Measurements from ENCODE around the gene ARHGEF28.

Gene ARHGEF28

DNA sequence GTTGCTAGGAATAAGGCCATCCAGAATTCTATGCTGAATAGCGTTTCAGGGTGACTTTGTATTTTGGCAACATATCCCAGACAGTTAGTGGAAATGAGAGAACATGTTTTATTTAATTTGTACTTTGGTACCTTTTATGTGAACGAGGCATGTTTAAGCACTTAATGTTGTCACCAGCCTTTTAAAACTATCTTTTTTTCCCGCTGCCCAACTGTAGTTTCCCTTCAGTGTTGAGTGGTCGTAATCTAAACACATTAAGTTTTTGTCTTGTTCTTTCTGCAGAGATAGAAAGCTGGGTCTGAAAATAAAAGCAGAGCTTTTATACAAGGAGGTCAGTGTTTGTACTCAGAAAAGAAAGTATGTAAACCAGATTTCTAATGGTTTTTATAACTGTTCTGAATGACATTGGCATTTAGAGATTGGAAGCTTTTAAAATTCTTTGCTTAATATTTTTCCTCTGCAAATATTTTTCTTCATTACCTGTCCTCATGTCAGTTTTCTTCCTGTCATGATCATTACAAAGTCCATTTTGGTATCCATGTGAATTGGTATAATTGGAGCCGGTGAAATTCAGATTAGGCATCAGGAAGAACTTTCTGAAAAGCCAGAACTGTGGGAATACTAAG is 100.7 kb downstream of the ARHGEF28 start:
- Histone ChIP-seq H3K27me3 (no peaks in the 10 kb centered on the region), H3K9me3 (no peaks in the 10 kb centered on the region), H3K36me3 (no peaks in the 10 kb centered on the region; the same call in 1 of the 2 replicates), H3K4me1 (peaks cover 49% of the 10 kb centered on the region), H3K4me3 (ENCODE audit: low read depth, low read length) (no peak overlapping the region)
- TF ChIP-seq, protein P1, sequence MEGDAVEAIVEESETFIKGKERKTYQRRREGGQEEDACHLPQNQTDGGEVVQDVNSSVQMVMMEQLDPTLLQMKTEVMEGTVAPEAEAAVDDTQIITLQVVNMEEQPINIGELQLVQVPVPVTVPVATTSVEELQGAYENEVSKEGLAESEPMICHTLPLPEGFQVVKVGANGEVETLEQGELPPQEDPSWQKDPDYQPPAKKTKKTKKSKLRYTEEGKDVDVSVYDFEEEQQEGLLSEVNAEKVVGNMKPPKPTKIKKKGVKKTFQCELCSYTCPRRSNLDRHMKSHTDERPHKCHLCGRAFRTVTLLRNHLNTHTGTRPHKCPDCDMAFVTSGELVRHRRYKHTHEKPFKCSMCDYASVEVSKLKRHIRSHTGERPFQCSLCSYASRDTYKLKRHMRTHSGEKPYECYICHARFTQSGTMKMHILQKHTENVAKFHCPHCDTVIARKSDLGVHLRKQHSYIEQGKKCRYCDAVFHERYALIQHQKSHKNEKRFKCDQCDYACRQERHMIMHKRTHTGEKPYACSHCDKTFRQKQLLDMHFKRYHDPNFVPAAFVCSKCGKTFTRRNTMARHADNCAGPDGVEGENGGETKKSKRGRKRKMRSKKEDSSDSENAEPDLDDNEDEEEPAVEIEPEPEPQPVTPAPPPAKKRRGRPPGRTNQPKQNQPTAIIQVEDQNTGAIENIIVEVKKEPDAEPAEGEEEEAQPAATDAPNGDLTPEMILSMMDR (IDR thresholded peaks at IDR 0.05; ENCODE audit: low read depth, low read length), result no peak
- no peak for DNase-seq

DNA sequence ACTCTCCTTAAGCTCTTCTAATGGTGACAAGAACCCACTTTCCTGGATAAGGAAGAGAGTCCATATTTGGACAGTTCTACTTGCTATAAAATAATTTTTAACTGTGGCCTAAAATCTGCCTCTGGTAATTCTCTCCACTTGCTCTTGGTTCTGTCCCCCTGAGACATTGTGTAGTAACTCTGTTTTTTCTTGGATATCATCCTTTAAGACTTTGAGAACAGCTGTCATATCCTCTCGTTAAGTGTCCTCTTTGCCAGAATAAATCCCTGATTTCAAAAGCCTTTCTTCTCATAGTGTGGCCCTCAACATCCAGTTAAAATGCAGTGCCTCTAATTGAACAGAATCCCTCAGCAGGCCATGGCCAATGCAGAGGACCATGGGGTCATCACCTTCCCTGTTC is 101.5 kb downstream of the ARHGEF28 start:
- no peaks in the 10 kb centered on the region; the same call in 1 of the 2 replicates for H3K36me3 ChIP-seq
- H3K4me1 ChIP-seq, result peaks cover 51% of the 10 kb centered on the region

DNA sequence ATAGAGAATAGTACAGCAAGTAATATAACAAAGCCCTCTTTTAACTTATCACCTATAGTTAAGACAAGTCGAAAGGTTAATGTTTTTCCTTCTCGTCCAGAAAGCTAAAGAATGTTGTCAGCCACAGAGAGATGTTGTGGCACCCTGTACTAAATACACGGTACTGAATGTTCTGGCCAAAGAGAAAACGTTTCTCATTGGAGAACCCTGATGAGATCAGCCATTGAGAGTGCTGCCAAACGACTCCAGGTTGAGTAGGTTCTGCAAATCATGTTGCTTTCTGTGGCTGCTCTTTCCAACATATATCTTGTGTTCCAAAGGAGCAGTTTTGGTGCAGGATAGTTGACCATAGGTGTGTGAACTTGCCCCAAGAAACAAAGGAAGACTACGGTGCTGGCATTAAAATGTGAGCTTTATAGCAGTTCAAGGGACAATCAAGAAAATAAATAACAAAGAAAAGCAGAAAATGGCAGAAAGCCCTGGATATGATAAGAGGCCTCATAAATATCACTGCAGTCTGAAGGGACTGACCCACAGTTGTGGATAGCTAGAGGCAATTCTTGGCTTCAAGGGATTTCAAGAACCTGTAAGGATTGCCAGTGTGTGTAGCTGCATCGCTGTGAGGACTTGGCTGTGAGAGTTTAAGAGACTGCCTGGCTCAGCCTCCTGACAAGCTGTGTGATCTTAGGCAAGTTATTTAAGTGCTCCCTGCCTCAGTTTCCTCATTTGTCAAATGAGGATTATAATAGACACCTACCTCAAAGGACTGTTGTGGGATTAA is 102.7 kb downstream of the ARHGEF28 start:
- H3K4me1 ChIP-seq, result peaks cover 54% of the 10 kb centered on the region

More for the DNA sequence above, 101.5 kb downstream of the ARHGEF28 start:
- H3K4me3 ChIP-seq (ENCODE audit: low read depth, low read length), result no peak overlapping the region
- no peaks in the 10 kb centered on the region for H3K27me3 ChIP-seq
- DNase-seq, result no peak
- TF ChIP-seq, protein P1 (IDR thresholded peaks at IDR 0.05; ENCODE audit: low read depth, low read length), result no peak
- no peaks in the 10 kb centered on the region for H3K9me3 ChIP-seq

DNA sequence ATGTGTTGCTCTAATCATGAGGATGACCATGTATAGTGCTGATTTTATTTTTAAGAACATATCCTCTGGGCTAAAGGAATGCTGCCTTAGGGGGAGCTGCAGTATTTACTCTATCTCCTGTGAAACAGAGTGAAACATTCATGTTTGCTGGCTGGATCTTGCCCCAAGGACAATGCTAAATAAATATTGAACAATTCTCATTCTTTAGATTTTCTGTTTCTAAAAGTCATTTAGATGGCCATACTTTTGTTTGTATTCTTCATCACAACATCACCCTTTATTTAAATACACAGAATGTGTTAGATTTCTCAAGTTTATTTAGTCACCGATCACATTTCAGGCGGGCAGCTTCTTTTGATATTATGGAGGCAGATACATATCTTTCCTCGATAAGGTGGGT is 103.3 kb downstream of the ARHGEF28 start:
- peaks cover 1% of the 10 kb centered on the region; the same call in 1 of the 2 replicates for H3K36me3 ChIP-seq
- DNase-seq, result no peak
- no peaks in the 10 kb centered on the region for H3K27me3 ChIP-seq
- TF ChIP-seq, protein P1 (IDR thresholded peaks at IDR 0.05; ENCODE audit: low read depth, low read length), result no peak
- H3K4me1 ChIP-seq, result peaks cover 56% of the 10 kb centered on the region
- H3K9me3 ChIP-seq, result no peaks in the 10 kb centered on the region
- no peak overlapping the region for H3K4me3 ChIP-seq (ENCODE audit: low read depth, low read length)

More for the DNA sequence above, 102.7 kb downstream of the ARHGEF28 start:
- no peak for DNase-seq
- Histone ChIP-seq H3K27me3 (no peaks in the 10 kb centered on the region), H3K4me3 (ENCODE audit: low read depth, low read length) (no peak overlapping the region), H3K36me3 (no peaks in the 10 kb centered on the region; the same call in 1 of the 2 replicates), H3K9me3 (no peaks in the 10 kb centered on the region)
- TF ChIP-seq, protein P1 (IDR thresholded peaks at IDR 0.05; ENCODE audit: low read depth, low read length), result no peak

DNA sequence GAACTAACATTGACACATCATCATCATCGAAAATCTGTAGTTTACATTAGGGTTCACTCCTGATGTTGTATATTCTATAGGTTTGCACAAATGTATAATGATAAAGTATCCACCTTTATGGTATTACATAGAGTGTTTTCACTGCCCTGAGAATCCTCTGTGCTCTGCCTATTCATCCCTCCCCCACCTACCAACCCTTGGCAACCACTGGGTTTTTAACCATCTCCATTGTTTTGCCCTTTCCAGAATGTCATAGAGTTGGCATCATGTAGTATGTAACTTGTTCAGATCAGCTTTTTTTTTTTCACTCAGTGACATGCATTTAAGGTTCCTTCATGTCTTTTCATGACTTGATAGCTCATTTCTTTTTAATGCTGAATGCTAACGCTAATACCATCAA is 106.0 kb downstream of the ARHGEF28 start:
- no peaks in the 10 kb centered on the region for H3K9me3 ChIP-seq
- peaks cover 5% of the 10 kb centered on the region; the same call in 1 of the 2 replicates for H3K36me3 ChIP-seq
- H3K4me1 ChIP-seq, result peaks cover 40% of the 10 kb centered on the region
- no peak for DNase-seq
- TF ChIP-seq, protein P1 (IDR thresholded peaks at IDR 0.05; ENCODE audit: low read depth, low read length), result no peak
- H3K4me3 ChIP-seq (ENCODE audit: low read depth, low read length), result no peak overlapping the region
- no peaks in the 10 kb centered on the region for H3K27me3 ChIP-seq

DNA sequence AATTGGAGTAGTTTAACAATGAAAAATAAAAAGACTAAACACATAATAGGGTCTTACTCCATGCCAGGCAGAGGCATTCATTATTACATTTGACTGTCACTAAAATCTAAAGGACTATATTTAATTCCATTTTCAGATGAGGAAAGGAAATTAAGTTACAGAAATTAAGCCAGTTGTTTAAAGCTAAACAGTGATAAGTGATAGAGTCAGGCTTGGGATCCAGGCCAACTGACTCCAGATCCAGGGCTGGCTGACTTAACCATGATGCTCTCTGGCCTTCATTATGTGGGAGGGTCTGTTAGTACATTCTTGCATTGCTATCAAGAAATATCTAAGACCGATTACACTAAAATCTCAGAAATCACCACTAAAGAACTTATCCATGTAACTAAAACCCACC is 107.2 kb downstream of the ARHGEF28 start:
- peak; percentile 77 for DNase-seq
- Histone ChIP-seq H3K36me3 (peaks cover 11% of the 10 kb centered on the region; the same call in 1 of the 2 replicates), H3K9me3 (no peaks in the 10 kb centered on the region), H3K27me3 (no peaks in the 10 kb centered on the region), H3K4me3 (ENCODE audit: low read depth, low read length) (no peak overlapping the region), H3K4me1 (peaks cover 37% of the 10 kb centered on the region)
- TF ChIP-seq, protein P1 (IDR thresholded peaks at IDR 0.05; ENCODE audit: low read depth, low read length), result no peak

Data from BE2C (cell line).